ENCODE data around the gene DDX31.

DDX31 gene

DNA sequence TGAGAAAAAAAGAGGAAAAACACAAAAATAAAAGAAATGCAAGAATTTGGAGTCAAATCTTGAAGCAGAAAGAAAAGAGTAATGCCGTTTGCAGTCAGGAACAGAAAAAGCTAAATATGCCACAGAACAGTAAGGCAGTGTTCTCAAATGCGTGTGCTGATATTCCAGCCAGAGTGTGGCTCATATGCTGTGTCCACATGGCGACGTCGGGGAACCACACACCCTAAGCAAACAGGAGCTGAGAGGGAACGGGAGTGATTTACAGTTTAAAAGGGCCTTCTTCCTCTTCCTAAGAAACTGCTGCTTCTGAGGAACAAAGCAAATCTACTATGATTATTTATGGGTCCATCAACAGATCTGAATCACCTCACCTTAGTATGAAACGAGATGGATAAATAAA is 42.7 kb downstream of the DDX31 start:
- DNase-seq (ENCODE audit: low spot score) (no peak), ATAC-seq (ENCODE audit: low read depth) (no peak)
- Histone ChIP-seq H3K4me1 (ENCODE audit: insufficient read depth, poor library complexity, severe bottlenecking) (peaks cover 21% of the 10 kb centered on the region), H3K36me3 (ENCODE audit: low read depth) (peaks cover 50% of the 10 kb centered on the region), H3K27ac (ENCODE audit: poor library complexity, severe bottlenecking) (no peak overlapping the region), H3K4me3 (ENCODE audit: severe bottlenecking) (no peak overlapping the region), H3K9me3 (ENCODE audit: severe bottlenecking) (no peaks in the 10 kb centered on the region), H3K27me3 (ENCODE audit: insufficient read depth, poor library complexity, severe bottlenecking) (no peaks in the 10 kb centered on the region)
- TF ChIP-seq, protein P1, sequence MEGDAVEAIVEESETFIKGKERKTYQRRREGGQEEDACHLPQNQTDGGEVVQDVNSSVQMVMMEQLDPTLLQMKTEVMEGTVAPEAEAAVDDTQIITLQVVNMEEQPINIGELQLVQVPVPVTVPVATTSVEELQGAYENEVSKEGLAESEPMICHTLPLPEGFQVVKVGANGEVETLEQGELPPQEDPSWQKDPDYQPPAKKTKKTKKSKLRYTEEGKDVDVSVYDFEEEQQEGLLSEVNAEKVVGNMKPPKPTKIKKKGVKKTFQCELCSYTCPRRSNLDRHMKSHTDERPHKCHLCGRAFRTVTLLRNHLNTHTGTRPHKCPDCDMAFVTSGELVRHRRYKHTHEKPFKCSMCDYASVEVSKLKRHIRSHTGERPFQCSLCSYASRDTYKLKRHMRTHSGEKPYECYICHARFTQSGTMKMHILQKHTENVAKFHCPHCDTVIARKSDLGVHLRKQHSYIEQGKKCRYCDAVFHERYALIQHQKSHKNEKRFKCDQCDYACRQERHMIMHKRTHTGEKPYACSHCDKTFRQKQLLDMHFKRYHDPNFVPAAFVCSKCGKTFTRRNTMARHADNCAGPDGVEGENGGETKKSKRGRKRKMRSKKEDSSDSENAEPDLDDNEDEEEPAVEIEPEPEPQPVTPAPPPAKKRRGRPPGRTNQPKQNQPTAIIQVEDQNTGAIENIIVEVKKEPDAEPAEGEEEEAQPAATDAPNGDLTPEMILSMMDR (IDR thresholded peaks at IDR 0.05; ENCODE audit: poor library complexity, severe bottlenecking) = no peak

DNA sequence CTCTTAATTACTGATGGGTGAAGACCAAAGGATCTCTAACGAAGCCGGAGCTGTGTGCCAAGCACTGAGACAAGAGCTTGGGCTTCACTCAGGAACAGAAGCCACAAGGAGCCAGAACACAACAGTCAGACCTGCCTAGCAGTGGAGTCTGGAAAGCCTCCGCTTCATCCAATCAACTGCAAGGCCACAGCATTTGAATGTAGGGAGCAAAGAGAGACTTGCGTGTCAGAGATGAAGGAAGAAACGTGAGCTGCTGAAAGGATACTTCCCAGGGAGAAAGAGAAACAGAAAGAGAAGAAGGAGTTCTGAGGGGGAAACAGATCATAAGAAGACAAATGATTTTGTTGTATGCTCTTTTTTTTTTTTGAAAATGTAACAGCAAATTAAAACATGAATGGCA is 43.5 kb downstream of the DDX31 start:
- DNase-seq (ENCODE audit: low spot score) (no peak), ATAC-seq (ENCODE audit: low read depth) (no peak)
- TF ChIP-seq, protein P1 (IDR thresholded peaks at IDR 0.05; ENCODE audit: poor library complexity, severe bottlenecking) = no peak
- Histone ChIP-seq H3K27me3 (ENCODE audit: insufficient read depth, poor library complexity, severe bottlenecking) (no peaks in the 10 kb centered on the region), H3K4me1 (ENCODE audit: insufficient read depth, poor library complexity, severe bottlenecking) (peaks cover 13% of the 10 kb centered on the region), H3K4me3 (ENCODE audit: severe bottlenecking) (no peak overlapping the region), H3K9me3 (ENCODE audit: severe bottlenecking) (no peaks in the 10 kb centered on the region), H3K36me3 (ENCODE audit: low read depth) (peaks cover 54% of the 10 kb centered on the region), H3K27ac (ENCODE audit: poor library complexity, severe bottlenecking) (no peak overlapping the region)

DNA sequence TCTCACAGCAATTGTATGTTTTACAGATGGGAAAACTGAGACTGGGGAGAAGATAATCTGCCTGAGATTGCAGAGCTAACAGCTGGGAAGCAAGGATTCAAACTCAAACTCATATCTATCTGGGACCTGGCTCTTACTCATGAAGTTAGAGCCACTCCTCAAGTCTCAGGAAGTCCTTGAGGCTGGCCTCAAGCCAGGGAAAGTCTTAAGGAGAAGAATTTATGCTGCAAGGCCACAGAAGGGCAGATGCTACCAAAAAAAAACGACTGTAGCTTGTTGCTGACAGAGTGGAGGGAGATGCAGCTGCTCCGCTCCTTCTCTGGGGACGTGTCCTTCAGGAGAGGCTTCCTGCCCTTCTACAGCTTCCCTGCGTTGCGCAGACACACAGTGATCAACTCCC is 47.6 kb downstream of the DDX31 start:
- TF ChIP-seq, protein P1 (IDR thresholded peaks at IDR 0.05; ENCODE audit: poor library complexity, severe bottlenecking) = no peak
- H3K27me3 ChIP-seq (ENCODE audit: insufficient read depth, poor library complexity, severe bottlenecking) = no peaks in the 10 kb centered on the region
- ATAC-seq (ENCODE audit: low read depth) = no peak
- H3K4me3 ChIP-seq (ENCODE audit: severe bottlenecking) = no peak overlapping the region
- no peak overlapping the region for H3K27ac ChIP-seq (ENCODE audit: poor library complexity, severe bottlenecking)
- no peaks in the 10 kb centered on the region for H3K9me3 ChIP-seq (ENCODE audit: severe bottlenecking)
- no peak for DNase-seq (ENCODE audit: low spot score)
- H3K36me3 ChIP-seq (ENCODE audit: low read depth) = peaks cover 58% of the 10 kb centered on the region
- peaks cover 3% of the 10 kb centered on the region for H3K4me1 ChIP-seq (ENCODE audit: insufficient read depth, poor library complexity, severe bottlenecking)

DNA sequence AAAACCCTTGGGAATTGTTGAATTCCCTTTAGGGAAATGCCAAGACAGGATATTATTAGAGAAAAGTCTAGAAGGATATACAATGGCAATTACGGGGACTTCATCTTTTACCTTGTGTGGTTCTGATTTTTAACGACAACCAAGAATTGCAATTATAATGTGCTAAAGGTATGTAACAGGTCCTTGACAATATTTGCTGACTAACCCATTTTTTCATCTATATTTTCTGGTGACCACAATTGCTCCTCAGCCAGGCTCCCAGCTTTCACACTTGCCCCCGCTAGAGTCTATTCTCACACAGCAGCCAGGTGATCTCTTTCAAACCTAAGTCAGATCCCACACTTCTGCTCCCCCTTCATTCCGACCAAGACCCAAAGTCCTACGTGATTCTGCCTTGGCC is 53.1 kb downstream of the DDX31 start:
- ATAC-seq (ENCODE audit: low read depth) (no peak), DNase-seq (ENCODE audit: low spot score) (no peak)
- TF ChIP-seq, protein P1 (IDR thresholded peaks at IDR 0.05; ENCODE audit: poor library complexity, severe bottlenecking) = no peak
- Histone ChIP-seq H3K4me3 (ENCODE audit: severe bottlenecking) (no peak overlapping the region), H3K36me3 (ENCODE audit: low read depth) (peaks cover 50% of the 10 kb centered on the region), H3K4me1 (ENCODE audit: insufficient read depth, poor library complexity, severe bottlenecking) (no peaks in the 10 kb centered on the region), H3K27ac (ENCODE audit: poor library complexity, severe bottlenecking) (no peak overlapping the region), H3K9me3 (ENCODE audit: severe bottlenecking) (no peaks in the 10 kb centered on the region), H3K27me3 (ENCODE audit: insufficient read depth, poor library complexity, severe bottlenecking) (no peaks in the 10 kb centered on the region)

DNA sequence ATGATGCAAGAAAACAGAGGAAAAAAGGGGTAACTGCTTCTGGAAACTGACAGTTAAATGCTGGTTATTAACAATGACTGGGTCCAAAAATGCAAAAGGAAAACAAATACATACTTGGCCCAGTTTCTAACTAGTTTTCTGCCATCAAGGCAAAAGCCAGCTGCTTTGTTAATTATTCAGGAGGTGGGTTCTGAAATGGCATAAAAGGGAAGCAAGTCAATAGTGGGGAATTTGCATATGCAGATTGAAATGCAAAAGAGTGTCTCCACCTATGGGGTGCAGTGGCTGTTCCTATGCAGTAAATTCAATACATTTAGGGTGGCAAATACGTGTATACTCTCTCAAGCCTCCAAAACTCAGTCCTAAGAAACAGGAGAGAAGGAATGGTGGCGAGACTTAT is 54.0 kb downstream of the DDX31 start:
- no peak for DNase-seq (ENCODE audit: low spot score)
- H3K4me1 ChIP-seq (ENCODE audit: insufficient read depth, poor library complexity, severe bottlenecking) = no peaks in the 10 kb centered on the region
- TF ChIP-seq, protein P1 (IDR thresholded peaks at IDR 0.05; ENCODE audit: poor library complexity, severe bottlenecking) = no peak
- peaks cover 53% of the 10 kb centered on the region for H3K36me3 ChIP-seq (ENCODE audit: low read depth)
- H3K9me3 ChIP-seq (ENCODE audit: severe bottlenecking) = no peaks in the 10 kb centered on the region
- no peak for ATAC-seq (ENCODE audit: low read depth)
- no peak overlapping the region for H3K27ac ChIP-seq (ENCODE audit: poor library complexity, severe bottlenecking)
- no peaks in the 10 kb centered on the region for H3K27me3 ChIP-seq (ENCODE audit: insufficient read depth, poor library complexity, severe bottlenecking)
- no peak overlapping the region for H3K4me3 ChIP-seq (ENCODE audit: severe bottlenecking)

Measured in RWPE2 (cell line).